ENCODE data around the gene CALB2.
"Not testable (repeated sequence)": the region's sequence is repeated elsewhere in the genome, so short reads cannot be mapped to it uniquely, and the experiment has no call there.

Gene CALB2, protein sequence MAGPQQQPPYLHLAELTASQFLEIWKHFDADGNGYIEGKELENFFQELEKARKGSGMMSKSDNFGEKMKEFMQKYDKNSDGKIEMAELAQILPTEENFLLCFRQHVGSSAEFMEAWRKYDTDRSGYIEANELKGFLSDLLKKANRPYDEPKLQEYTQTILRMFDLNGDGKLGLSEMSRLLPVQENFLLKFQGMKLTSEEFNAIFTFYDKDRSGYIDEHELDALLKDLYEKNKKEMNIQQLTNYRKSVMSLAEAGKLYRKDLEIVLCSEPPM

DNA sequence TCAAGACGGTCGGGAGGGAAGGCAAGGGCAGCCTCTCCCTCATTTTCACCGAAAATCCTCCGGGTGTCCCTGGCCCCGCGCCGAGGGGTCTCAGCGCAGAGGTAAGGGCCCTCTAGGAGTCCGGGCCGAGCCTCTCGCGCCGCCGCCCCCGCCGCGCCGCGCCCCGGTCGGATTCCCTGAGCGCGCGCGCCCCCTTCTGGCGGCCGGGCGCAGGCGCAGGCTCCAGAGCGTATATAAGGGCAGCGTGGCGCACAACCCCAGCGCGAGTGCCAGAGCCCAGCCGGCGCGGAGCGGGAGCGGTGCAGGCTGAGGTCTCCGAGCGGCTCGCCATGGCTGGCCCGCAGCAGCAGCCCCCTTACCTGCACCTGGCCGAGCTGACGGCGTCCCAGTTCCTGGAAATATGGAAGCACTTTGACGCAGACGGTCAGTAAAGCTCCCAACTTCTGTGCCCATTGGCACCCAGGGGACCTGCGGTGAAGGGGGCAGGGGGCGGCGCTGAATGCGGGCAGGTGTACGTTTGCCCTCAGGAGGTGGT is at the start of gene CALB2:
TSS of gene CALB2 (plus strand) at position 260 of the 535 bp plus-strand sequence. CDS start at position 330, 70 bp downstream.
- Histone ChIP-seq H3K4me3 (ENCODE audit: low read depth, low read length) (peak within 1 kb of the TSS; percentile 68), H3K36me3 (ENCODE audit: control insufficient read depth, insufficient read depth, low read length) (no peaks in the 10 kb centered on the region), H3K4me1 (ENCODE audit: control insufficient read depth, insufficient read depth, low read length) (0 out of 2 replicates have a peak, but pooled peaks cover 4% of the 10 kb centered on the region), H3K9ac (ENCODE audit: low read depth, low read length) (no peak within 1 kb of the TSS), H3K27me3 (ENCODE audit: control insufficient read depth, insufficient read depth, low read length) (peaks cover 31% of the 10 kb centered on the region), H3K9me3 (ENCODE audit: control insufficient read depth, insufficient read depth, low read length) (no peaks in the 10 kb centered on the region), H3K27ac (ENCODE audit: low read depth, low read length) (no peak within 1 kb of the TSS)

DNA sequence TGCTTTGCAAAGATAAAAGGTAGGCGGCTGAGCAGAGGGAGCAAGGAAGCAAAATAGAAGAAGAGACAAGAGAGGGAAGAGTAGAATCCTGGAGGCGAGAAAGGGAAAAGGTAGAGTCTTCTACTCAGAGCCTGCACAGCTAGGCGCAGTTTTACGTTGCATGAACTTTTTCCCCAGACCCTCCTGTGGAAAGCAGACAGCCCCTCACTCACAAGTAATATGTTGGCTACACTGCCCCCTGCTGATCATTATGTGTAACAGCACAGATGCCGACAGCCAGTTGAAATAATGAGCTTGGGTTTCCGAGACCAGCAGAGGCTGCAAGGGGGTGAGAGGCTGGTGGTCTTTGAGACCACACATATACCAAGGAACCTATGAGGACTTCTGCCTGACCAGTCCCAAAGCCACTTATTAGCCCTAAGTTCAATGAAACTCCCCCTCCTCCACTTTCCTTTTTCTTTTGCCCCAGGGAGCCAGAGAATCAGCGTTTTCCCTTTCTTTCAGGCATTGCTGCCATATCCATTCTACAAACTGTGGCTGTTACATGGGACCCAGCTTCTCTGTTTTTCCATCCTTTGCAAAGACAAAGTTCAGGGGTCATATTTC is 46.9 kb upstream of the CALB2 start:
- Histone ChIP-seq H3K27ac (ENCODE audit: low read depth, low read length) (no peak overlapping the region), H3K36me3 (ENCODE audit: control insufficient read depth, insufficient read depth, low read length) (no peaks in the 10 kb centered on the region), H3K4me1 (ENCODE audit: control insufficient read depth, insufficient read depth, low read length) (no peaks in the 10 kb centered on the region), H3K9me3 (ENCODE audit: control insufficient read depth, insufficient read depth, low read length) (no peaks in the 10 kb centered on the region), H3K4me3 (ENCODE audit: low read depth, low read length) (no peak overlapping the region), H3K9ac (ENCODE audit: low read depth, low read length) (no peak overlapping the region), H3K27me3 (ENCODE audit: control insufficient read depth, insufficient read depth, low read length) (no peaks in the 10 kb centered on the region)

DNA sequence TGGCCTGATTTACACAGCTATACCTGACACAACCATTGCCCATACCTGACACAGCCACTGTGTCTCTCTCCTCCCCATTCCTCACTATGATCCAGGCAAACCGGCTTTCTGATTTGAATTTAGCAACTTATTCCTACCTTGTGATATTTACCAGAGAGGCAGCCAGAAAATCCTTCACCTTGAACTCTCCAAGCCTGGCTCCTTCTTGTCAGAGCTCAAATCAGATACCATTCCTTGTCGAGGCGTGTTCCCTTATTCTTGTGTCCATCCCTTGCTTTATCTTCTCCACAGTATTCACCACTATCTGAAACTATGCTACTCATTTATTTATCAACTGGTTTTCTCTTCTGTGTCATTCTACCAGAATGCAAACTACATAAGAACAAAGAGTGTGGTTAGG is 44.9 kb upstream of the CALB2 start:
- H3K27me3 ChIP-seq (ENCODE audit: control insufficient read depth, insufficient read depth, low read length); H3K9me3 ChIP-seq (ENCODE audit: control insufficient read depth, insufficient read depth, low read length); H3K36me3 ChIP-seq (ENCODE audit: control insufficient read depth, insufficient read depth, low read length); H3K4me3 ChIP-seq (ENCODE audit: low read depth, low read length); H3K27ac ChIP-seq (ENCODE audit: low read depth, low read length); H3K9ac ChIP-seq (ENCODE audit: low read depth, low read length); H3K4me1 ChIP-seq (ENCODE audit: control insufficient read depth, insufficient read depth, low read length): not testable (repeated sequence)

DNA sequence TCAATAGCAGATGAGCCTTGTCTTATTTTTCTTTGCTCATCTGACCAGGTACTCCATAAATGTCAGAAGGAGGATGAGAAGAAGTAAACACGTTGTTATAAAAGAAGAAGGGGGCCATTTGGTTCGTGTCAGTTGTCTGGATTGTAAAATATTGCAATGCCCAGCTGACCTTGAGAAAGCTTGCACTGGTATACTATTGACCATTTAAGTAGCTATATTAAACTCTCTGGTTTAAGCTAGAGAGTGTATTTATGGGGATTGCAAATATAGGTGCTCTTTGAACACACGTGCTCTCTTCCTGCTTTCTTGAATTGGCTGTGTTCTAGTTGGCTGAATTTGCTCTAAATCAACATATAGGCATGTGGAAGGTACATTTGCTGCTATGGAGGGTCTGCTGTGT is 43.3 kb upstream of the CALB2 start:
- no peaks in the 10 kb centered on the region for H3K27me3 ChIP-seq (ENCODE audit: control insufficient read depth, insufficient read depth, low read length)
- H3K9me3 ChIP-seq (ENCODE audit: control insufficient read depth, insufficient read depth, low read length): no peaks in the 10 kb centered on the region
- H3K4me3 ChIP-seq (ENCODE audit: low read depth, low read length): no peak overlapping the region
- H3K27ac ChIP-seq (ENCODE audit: low read depth, low read length): no peak overlapping the region
- H3K4me1 ChIP-seq (ENCODE audit: control insufficient read depth, insufficient read depth, low read length): no peaks in the 10 kb centered on the region
- H3K36me3 ChIP-seq (ENCODE audit: control insufficient read depth, insufficient read depth, low read length): no peaks in the 10 kb centered on the region
- no peak overlapping the region for H3K9ac ChIP-seq (ENCODE audit: low read depth, low read length)

DNA sequence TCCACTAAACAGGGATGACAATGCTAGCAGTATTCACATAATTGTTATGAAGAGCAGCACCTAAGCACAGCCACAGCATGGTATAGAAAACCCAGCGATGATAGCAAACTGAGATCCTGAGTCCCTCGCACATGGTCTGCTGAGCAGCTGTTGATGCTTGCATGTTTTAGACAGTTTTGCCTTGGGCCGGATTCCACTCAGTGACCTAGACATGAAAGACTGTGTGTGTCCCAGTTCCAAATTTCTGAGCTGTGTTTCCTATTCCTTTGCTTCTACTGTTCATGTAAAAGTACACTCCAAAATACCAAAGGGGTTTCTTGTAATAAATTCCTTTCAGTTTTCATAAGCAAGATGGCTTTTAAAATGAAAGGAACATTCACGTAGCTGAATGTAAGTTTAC is 38.5 kb upstream of the CALB2 start:
- H3K27me3 ChIP-seq (ENCODE audit: control insufficient read depth, insufficient read depth, low read length): no peaks in the 10 kb centered on the region
- H3K36me3 ChIP-seq (ENCODE audit: control insufficient read depth, insufficient read depth, low read length): no peaks in the 10 kb centered on the region
- H3K4me1 ChIP-seq (ENCODE audit: control insufficient read depth, insufficient read depth, low read length): no peaks in the 10 kb centered on the region
- H3K9ac ChIP-seq (ENCODE audit: low read depth, low read length): no peak overlapping the region
- no peak overlapping the region for H3K27ac ChIP-seq (ENCODE audit: low read depth, low read length)
- H3K4me3 ChIP-seq (ENCODE audit: low read depth, low read length): no peak overlapping the region
- H3K9me3 ChIP-seq (ENCODE audit: control insufficient read depth, insufficient read depth, low read length): no peaks in the 10 kb centered on the region

DNA sequence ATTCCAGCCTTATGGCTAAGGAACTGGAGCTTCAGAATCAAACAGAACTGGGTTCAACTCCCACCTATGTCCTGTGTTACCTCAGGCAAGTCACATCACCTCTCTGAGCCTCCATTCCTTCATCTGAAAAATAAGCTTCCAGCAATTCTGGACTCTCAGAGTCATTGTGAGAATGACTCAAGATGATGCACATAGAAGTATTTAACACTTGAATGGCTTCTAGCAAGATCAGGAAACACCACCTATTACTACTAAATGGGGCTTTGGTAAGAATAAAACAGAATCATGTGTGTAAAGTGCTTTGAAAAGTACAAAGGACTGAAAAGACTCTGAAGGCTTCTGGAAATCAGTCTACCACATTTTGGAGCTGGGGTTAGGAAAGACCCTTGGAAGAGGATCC is 30.8 kb upstream of the CALB2 start:
- no peak overlapping the region for H3K4me3 ChIP-seq (ENCODE audit: low read depth, low read length)
- no peaks in the 10 kb centered on the region; the same call in 1 of the 2 replicates for H3K27me3 ChIP-seq (ENCODE audit: control insufficient read depth, insufficient read depth, low read length)
- no peak overlapping the region for H3K9ac ChIP-seq (ENCODE audit: low read depth, low read length)
- H3K36me3 ChIP-seq (ENCODE audit: control insufficient read depth, insufficient read depth, low read length): no peaks in the 10 kb centered on the region
- H3K9me3 ChIP-seq (ENCODE audit: control insufficient read depth, insufficient read depth, low read length): no peaks in the 10 kb centered on the region
- H3K27ac ChIP-seq (ENCODE audit: low read depth, low read length): no peak overlapping the region
- 0 out of 2 replicates have a peak, but pooled peaks cover 4% of the 10 kb centered on the region for H3K4me1 ChIP-seq (ENCODE audit: control insufficient read depth, insufficient read depth, low read length)

DNA sequence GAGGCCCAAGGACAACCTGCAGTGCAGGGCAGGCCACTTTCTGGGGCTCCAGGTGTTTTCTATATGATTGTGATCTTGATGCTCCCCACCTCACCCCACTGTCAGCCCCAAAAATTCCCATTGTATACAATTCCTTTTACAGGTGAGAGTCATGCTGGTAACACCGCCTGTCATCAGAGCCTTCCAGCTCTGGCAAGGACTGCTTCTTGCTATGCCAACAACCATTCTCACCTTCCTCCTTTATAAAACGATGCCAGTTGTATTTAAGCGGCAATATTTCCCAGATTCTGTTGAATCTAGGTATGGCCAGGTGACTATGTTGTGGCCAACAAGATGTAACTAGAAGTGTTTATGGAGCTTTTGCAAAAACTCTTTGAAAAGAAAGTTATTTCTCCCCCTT is 30.4 kb upstream of the CALB2 start:
- Histone ChIP-seq H3K9me3 (ENCODE audit: control insufficient read depth, insufficient read depth, low read length) (no peaks in the 10 kb centered on the region), H3K27ac (ENCODE audit: low read depth, low read length) (no peak overlapping the region), H3K9ac (ENCODE audit: low read depth, low read length) (no peak overlapping the region), H3K36me3 (ENCODE audit: control insufficient read depth, insufficient read depth, low read length) (no peaks in the 10 kb centered on the region), H3K4me3 (ENCODE audit: low read depth, low read length) (no peak overlapping the region), H3K27me3 (ENCODE audit: control insufficient read depth, insufficient read depth, low read length) (no peaks in the 10 kb centered on the region; the same call in 1 of the 2 replicates), H3K4me1 (ENCODE audit: control insufficient read depth, insufficient read depth, low read length) (0 out of 2 replicates have a peak, but pooled peaks cover 4% of the 10 kb centered on the region)

DNA sequence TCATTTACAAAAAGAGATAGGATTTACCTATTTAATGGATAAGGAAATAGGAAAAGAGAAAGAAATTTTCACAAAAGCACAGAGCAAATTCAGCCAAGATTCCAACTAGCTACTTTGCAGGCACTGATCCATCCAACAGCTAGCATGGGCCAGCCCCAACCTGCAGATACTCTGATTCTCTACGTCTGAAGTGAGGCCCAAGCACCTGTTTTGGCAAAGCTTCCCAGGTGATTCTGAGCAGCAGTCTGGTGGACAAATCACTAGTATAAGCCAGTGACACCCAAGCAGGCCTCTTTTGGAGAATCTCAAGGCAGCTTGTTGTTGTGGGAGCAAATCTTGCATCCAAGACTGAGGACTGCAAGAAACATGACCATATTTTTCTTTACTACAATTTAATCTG is 20.9 kb upstream of the CALB2 start:
- Histone ChIP-seq H3K27ac (ENCODE audit: low read depth, low read length) (no peak overlapping the region), H3K9me3 (ENCODE audit: control insufficient read depth, insufficient read depth, low read length) (no peaks in the 10 kb centered on the region), H3K4me3 (ENCODE audit: low read depth, low read length) (no peak overlapping the region), H3K9ac (ENCODE audit: low read depth, low read length) (no peak overlapping the region), H3K36me3 (ENCODE audit: control insufficient read depth, insufficient read depth, low read length) (no peaks in the 10 kb centered on the region), H3K4me1 (ENCODE audit: control insufficient read depth, insufficient read depth, low read length) (no peaks in the 10 kb centered on the region), H3K27me3 (ENCODE audit: control insufficient read depth, insufficient read depth, low read length) (no peaks in the 10 kb centered on the region)

DNA sequence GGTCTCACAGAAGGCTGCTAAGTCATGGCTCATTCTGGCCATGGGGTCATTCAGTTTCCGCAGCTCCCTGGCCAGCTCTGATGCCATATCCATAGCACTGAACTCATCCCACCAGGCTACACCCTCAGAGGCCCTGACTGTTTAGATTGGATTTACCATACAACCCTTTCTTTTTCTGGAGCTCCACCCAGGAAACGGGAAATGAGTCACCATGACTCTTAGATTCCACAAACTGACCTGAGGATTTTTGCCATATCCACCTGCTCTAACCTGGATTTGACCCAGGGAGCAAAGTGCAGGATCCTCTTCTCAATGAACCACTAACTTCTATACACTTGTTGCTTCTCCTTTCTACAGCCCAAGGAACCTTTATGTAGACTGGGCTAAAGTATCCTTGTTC is 20.3 kb upstream of the CALB2 start:
- Histone ChIP-seq H3K9ac (ENCODE audit: low read depth, low read length) (no peak overlapping the region), H3K4me1 (ENCODE audit: control insufficient read depth, insufficient read depth, low read length) (no peaks in the 10 kb centered on the region), H3K9me3 (ENCODE audit: control insufficient read depth, insufficient read depth, low read length) (no peaks in the 10 kb centered on the region), H3K27me3 (ENCODE audit: control insufficient read depth, insufficient read depth, low read length) (no peaks in the 10 kb centered on the region), H3K4me3 (ENCODE audit: low read depth, low read length) (no peak overlapping the region), H3K36me3 (ENCODE audit: control insufficient read depth, insufficient read depth, low read length) (no peaks in the 10 kb centered on the region), H3K27ac (ENCODE audit: low read depth, low read length) (no peak overlapping the region)

DNA sequence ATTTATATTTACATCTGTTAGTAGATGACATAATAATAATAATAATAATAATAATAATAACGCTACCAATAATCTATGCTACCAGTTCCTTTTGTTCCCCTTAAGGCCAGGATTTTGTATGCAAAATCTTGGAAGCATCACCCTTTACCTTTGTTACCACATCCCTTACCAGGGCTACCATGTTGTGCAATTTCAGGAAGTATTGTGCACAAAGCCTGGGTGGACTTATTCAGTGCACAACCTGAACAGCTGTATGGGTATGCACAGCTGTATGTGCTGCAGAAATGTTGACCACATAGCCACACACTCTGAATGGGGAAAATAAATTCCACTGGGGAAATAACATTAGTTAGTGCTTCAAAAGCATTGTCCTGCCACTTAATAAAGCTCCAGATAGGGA is 19.9 kb upstream of the CALB2 start:
- H3K9me3 ChIP-seq (ENCODE audit: control insufficient read depth, insufficient read depth, low read length): no peaks in the 10 kb centered on the region
- H3K27me3 ChIP-seq (ENCODE audit: control insufficient read depth, insufficient read depth, low read length): no peaks in the 10 kb centered on the region
- H3K4me3 ChIP-seq (ENCODE audit: low read depth, low read length): no peak overlapping the region
- no peaks in the 10 kb centered on the region for H3K4me1 ChIP-seq (ENCODE audit: control insufficient read depth, insufficient read depth, low read length)
- H3K9ac ChIP-seq (ENCODE audit: low read depth, low read length): no peak overlapping the region
- H3K27ac ChIP-seq (ENCODE audit: low read depth, low read length): no peak overlapping the region
- H3K36me3 ChIP-seq (ENCODE audit: control insufficient read depth, insufficient read depth, low read length): no peaks in the 10 kb centered on the region

Data from HUES48 (cell line).